Panc1 (cell line): Measurements from ENCODE around the gene RAB1B. TPM values are rescaled to one million over a fixed set of nuclear protein-coding genes. Genes with fewer than 3 reads are reported as not detected.
"Not testable (repeated sequence)": the region's sequence is repeated elsewhere in the genome, so short reads cannot be mapped to it uniquely, and the experiment has no call there.

Experiments used
- ATAC-seq: fragments of 200-7000 bp; cut with Tn5 transposase; 2 replicates; pipeline ENCODE4 v1.9.1; 2020; ENCODE audit warnings: mild to moderate bottlenecking, moderate library complexity
- BruUV-seq: library from RNA; stranded (reverse); fragments of 400-500 nt; replicated peaks from 2 replicates; lab custom pipeline; 2021; lab: Mats Ljungman, UMichigan
- CTCF ChIA-PET: fragments of 300-600 bp; sonication (Branson Sonifier 250); formaldehyde crosslinking; loops from one replicate; lab custom pipeline; 2022; ENCODE audit warnings: antibody characterized with exemption; lab: Charles Lee
- POLR2A ChIA-PET: fragments of 300-600 bp; sonication (Branson Sonifier 250); formaldehyde crosslinking; loops from one replicate; lab custom pipeline; 2022; ENCODE audit warnings: antibody characterized with exemption; lab: Charles Lee
- DNase-seq: peaks from one replicate; pipeline ENCODE4 v3.0.0-alpha.2; 2010; ENCODE audit warnings: low read depth, low spot score
- H3K27ac ChIP-seq: 2 replicates; pipeline ENCODE4 v1.5.1; 2011; ENCODE audit warnings: mild to moderate bottlenecking, low read length, inconsistent platforms
- H3K27me3 ChIP-seq: fragments of 200-500 bp; sonication (Bioruptor generic); 2 replicates; pipeline ENCODE4 v1.6.0; 2014; ENCODE audit warnings: low read length, inconsistent platforms; ENCODE audit not compliant: control insufficient read depth, insufficient read depth
- H3K36me3 ChIP-seq: fragments of 200-500 bp; sonication (Bioruptor generic); 2 replicates; pipeline ENCODE4 v1.5.1; 2014; ENCODE audit warnings: inconsistent platforms, mild to moderate bottlenecking, low read length, moderate library complexity; ENCODE audit not compliant: control insufficient read depth, insufficient read depth
- H3K4me1 ChIP-seq: 2 replicates; pipeline ENCODE4 v1.5.1; 2011; ENCODE audit warnings: inconsistent platforms, mild to moderate bottlenecking, low read length, moderate library complexity; ENCODE audit not compliant: control insufficient read depth, insufficient read depth
- H3K4me3 ChIP-seq, 2 experiments: 2 replicates each; pipeline ENCODE4 v1.5.1; 2011 to 2012; ENCODE audit warnings: low read depth in 2 of 2, low read length in 2 of 2, mild to moderate bottlenecking in 2 of 2, inconsistent platforms in 1 of 2, moderate library complexity in 1 of 2
- H3K9me3 ChIP-seq: fragments of 200-500 bp; sonication (Bioruptor generic); 2 replicates; pipeline ENCODE4 v1.5.1; 2014; ENCODE audit warnings: low read depth, mild to moderate bottlenecking, inconsistent platforms, low read length, moderate library complexity; ENCODE audit not compliant: control insufficient read depth, insufficient read depth
- POLR2AphosphoS5 ChIP-seq: IDR thresholded peaks from 2 replicates; pipeline ENCODE4 v1.6.1; 2012; ENCODE audit warnings: mild to moderate bottlenecking, low read depth, low read length, moderate library complexity
- REST ChIP-seq, 2 experiments: IDR thresholded peaks; 2 replicates each; pipeline ENCODE4 v1.6.1; 2011 to 2012; ENCODE audit warnings: low read depth in 2 of 2, control low read depth in 1 of 2, low read length in 1 of 2, mild to moderate bottlenecking in 1 of 2, moderate library complexity in 1 of 2; ENCODE audit not compliant: insufficient read depth in 1 of 2
- SIN3A ChIP-seq: IDR thresholded peaks from 2 replicates; pipeline ENCODE4 v1.6.1; 2012; ENCODE audit warnings: low read depth, mild to moderate bottlenecking, low read length, moderate library complexity, borderline replicate concordance; ENCODE audit not compliant: insufficient read depth
- TCF7L2 ChIP-seq: IDR thresholded peaks from 2 replicates; pipeline ENCODE4 v1.6.1; 2011; ENCODE audit warnings: mild to moderate bottlenecking, low read depth, low read length, inconsistent platforms
- in situ Hi-C: cut with HindIII; loops from 2 replicates; pipeline ENCODE4 v1.10.0; 2016; ENCODE audit warnings: low sequenced_read_pairs, low pct_unique_long_range_greater_than_20kb
- intact Hi-C: fragments of 100-400 bp; cut with micrococcal nuclease; formaldehyde crosslinking; loops from one replicate; pipeline ENCODE4 v1.10.0; 2022; ENCODE audit not compliant: unreplicated experiment
- total RNA-seq: library from RNA; stranded (reverse); gene quantifications from one replicate; pipeline ENCODE4 v1.2.1, GENCODE V29; 2021; ENCODE audit not compliant: unreplicated experiment
- TF ChIP-seq, protein P1 (sequence below): fragments of 450-650 bp; IDR thresholded peaks from 2 replicates; pipeline ENCODE4 v1.5.1; 2017; ENCODE audit warnings: mild to moderate bottlenecking

The RAB1B gene
- total RNA-seq, 1 experiment from 2014 or later, result 256 TPM

GRCh38 chr11:66309475-66309874 lies 41.0 kb downstream of the RAB1B start:
- Histone ChIP-seq H3K4me1 (peaks cover 6% of the 10 kb centered on the region), H3K27me3 (no peaks in the 10 kb centered on the region), H3K4me3 (no peak overlapping the region), H3K36me3 (no peaks in the 10 kb centered on the region), H3K9me3 (no peaks in the 10 kb centered on the region), H3K27ac (no peak overlapping the region)
- no TSS peak for BruUV-seq
- intact Hi-C loops (no loop called here), in situ Hi-C loops (no loop called here)
- TF ChIP-seq TCF7L2, result no peak
- TF ChIP-seq SIN3A, result no peak
- TF ChIP-seq REST (IDR thresholded peaks at IDR 0.05; ENCODE audit: insufficient read depth in 1 of 2, low read depth in 2 of 2, low read length in 1 of 2), result no peak
- TF ChIP-seq, protein P1, sequence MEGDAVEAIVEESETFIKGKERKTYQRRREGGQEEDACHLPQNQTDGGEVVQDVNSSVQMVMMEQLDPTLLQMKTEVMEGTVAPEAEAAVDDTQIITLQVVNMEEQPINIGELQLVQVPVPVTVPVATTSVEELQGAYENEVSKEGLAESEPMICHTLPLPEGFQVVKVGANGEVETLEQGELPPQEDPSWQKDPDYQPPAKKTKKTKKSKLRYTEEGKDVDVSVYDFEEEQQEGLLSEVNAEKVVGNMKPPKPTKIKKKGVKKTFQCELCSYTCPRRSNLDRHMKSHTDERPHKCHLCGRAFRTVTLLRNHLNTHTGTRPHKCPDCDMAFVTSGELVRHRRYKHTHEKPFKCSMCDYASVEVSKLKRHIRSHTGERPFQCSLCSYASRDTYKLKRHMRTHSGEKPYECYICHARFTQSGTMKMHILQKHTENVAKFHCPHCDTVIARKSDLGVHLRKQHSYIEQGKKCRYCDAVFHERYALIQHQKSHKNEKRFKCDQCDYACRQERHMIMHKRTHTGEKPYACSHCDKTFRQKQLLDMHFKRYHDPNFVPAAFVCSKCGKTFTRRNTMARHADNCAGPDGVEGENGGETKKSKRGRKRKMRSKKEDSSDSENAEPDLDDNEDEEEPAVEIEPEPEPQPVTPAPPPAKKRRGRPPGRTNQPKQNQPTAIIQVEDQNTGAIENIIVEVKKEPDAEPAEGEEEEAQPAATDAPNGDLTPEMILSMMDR, result no peak
- no peak for TF ChIP-seq POLR2AphosphoS5
- ChIA-PET POLR2A (no interaction called here), CTCF (interaction anchor here (1.2 kb wide), 1 partner anchor 19 kb away, joined by 5 read pairs; no protein-coding TSS in a partner anchor)
- DNase-seq (no peak), ATAC-seq (no peak)

GRCh38 chr11:66310324-66310723 lies 41.9 kb downstream of the RAB1B start:
- H3K4me1 ChIP-seq, result peaks cover 6% of the 10 kb centered on the region
- no peak overlapping the region for H3K27ac ChIP-seq
- H3K4me3 ChIP-seq, result no peak overlapping the region
- in situ Hi-C loops, result no loop called here
- no peaks in the 10 kb centered on the region for H3K27me3 ChIP-seq
- no peak for DNase-seq
- TF ChIP-seq REST (IDR thresholded peaks at IDR 0.05; ENCODE audit: insufficient read depth in 1 of 2, low read depth in 2 of 2, low read length in 1 of 2) (no peak), POLR2AphosphoS5 (no peak), SIN3A (no peak), TCF7L2 (no peak)
- TF ChIP-seq, protein P1, result no peak
- CTCF ChIA-PET, result interaction anchor here (1.2 kb wide), 1 partner anchor 18 kb away, joined by 5 read pairs; no protein-coding TSS in a partner anchor
- POLR2A ChIA-PET, result no interaction called here
- intact Hi-C loops, result no loop called here
- BruUV-seq, result no TSS peak
- H3K9me3 ChIP-seq, result no peaks in the 10 kb centered on the region
- no peak for ATAC-seq
- H3K36me3 ChIP-seq, result no peaks in the 10 kb centered on the region

DNA sequence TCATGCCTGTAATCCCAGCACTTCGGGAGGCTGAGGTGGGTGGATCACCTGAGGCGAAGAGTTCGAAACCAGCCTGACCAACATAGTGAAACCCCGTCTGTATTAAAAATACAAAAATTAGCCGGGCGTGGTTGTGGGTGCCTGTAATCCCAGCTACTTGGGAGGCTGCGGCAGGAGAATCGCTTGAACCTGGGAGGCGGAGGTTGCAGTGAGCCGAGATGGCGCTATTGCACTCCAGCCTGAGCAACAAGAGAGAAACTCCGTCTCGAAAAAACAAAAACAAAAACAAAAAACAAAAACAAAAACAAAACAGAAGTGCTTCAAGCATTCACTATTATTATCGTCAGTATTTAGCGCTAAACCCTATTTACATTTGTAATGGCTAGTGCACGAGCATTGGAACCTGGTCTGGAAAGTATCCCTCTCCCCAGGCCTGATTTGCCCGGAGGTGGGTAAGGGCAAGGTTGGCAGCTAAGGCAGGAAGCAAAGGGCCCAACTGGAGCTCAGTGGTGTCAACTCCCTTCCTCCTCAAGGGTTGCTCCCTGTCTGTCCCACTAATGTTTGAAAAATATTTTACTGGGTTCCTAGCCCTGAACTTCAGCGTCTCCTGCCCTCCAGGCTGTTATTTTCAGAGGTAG lies 42.5 kb downstream of the RAB1B start:
- H3K36me3 ChIP-seq, H3K27ac ChIP-seq, ATAC-seq, H3K4me1 ChIP-seq, H3K4me3 ChIP-seq, DNase-seq, BruUV-seq, in situ Hi-C loops, H3K9me3 ChIP-seq, intact Hi-C loops, H3K27me3 ChIP-seq: not testable (repeated sequence)
- ChIA-PET CTCF (interaction anchor here (0.6 to 2.1 kb wide), 11 partner anchors 10 to 150 kb away, joined by 3 to 17 read pairs (median 5); partner anchors contain the start of genes B4GAT1, MRPL11, RIN1 and YIF1A), POLR2A (interaction anchor here (1.6 kb wide), 1 partner anchor 35 kb away, joined by 6 read pairs; no protein-coding TSS in a partner anchor)
